OCI-LY3 (cell line): ENCODE data around the gene OPN3.

Experiments used
- CTCF ChIP-seq: fragments of 200-600, 300-600 bp; sonication (generic); IDR thresholded peaks from 2 replicates; pipeline ENCODE4 v1.5.1; 2014; ENCODE audit warnings: antibody characterized with exemption, low read length, low read depth
- EZH2phosphoT487 ChIP-seq: fragments of 200-600 bp; shearing (Covaris generic); IDR thresholded peaks from 2 replicates; pipeline ENCODE4 v1.6.1; 2018; ENCODE audit warnings: antibody characterized with exemption, mixed run types, low read depth

GRCh38 chr1:241617426-241617825 lies 22.7 kb downstream of the OPN3 start:
- no peak for TF ChIP-seq CTCF
- TF ChIP-seq EZH2phosphoT487: no peak
